Right renal pelvis (tissue), 4 donors: Measurements from ENCODE around the gene LDLRAP1. TPM values are rescaled to one million over a fixed set of nuclear protein-coding genes. Genes with fewer than 3 reads are reported as not detected.
"Not testable (repeated sequence)": the region's sequence is repeated elsewhere in the genome, so short reads cannot be mapped to it uniquely, and the experiment has no call there.

Experiments used
- DNase-seq, 4 donors: peaks; one replicate each; pipeline ENCODE4 v3.0.0-alpha.2; 2013; ENCODE audit warnings: low read depth in 4 of 4, low spot score in 3 of 4, missing footprints in 1 of 4
- polyA plus RNA-seq, 4 donors: library from polyadenylated mRNA; unstranded; fragments of 120-200 nt; gene quantifications; one replicate each; pipeline ENCODE4 v1.2.1, GENCODE V29; 2013; ENCODE audit not compliant: insufficient read length in 4 of 4

LDLRAP1 gene
- polyA plus RNA-seq, 4 donors: 13.2 to 14.7 (median 14.0) TPM

DNA sequence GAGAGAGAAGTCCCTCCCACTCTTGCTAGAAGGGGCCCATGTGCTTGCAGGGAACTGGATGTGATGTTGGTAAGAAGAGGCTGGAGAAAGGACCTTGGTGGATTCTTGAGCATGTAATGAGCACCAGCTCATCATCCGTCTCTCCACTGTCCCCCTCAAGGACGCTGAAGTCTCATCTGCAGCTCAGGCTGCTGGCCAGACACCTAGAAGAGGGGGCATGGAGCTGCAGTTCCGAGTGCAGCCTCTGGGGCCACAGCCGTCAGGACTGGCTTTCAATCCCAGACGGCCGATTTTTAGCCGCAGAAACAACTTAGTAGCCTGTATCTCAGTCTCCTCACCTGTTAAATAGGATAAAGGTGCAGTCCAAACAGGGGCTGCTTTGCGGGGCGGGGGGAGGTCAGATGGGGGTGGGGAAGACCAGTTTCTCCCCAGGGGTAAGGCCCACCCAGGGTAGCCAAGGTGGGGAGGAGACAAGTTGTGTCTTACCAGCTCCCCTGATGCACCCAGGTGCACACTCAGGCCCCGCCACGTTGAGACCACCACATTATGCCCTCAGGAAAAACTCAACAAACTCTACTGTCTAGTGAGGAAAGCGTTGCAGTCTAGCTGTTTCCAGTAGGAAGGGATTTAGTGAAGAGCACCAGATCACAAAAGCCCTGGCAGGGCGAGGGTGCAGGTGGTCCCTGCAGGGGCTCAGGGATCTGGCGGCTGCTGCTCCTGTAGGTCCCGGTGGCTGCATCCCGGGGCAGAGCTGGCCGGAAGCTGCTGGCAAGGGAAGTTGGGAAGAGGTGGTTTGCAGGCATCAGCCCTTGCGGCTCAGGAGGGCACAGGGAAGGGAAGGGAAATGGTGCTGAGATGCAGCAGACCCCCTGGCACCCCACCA, 29.5 kb downstream of the LDLRAP1 start:
- no peak for DNase-seq

- DNase-seq: no peak
Measured at GRCh38 chr1:25573591-25573930, 30.2 kb downstream of the LDLRAP1 start.

DNA sequence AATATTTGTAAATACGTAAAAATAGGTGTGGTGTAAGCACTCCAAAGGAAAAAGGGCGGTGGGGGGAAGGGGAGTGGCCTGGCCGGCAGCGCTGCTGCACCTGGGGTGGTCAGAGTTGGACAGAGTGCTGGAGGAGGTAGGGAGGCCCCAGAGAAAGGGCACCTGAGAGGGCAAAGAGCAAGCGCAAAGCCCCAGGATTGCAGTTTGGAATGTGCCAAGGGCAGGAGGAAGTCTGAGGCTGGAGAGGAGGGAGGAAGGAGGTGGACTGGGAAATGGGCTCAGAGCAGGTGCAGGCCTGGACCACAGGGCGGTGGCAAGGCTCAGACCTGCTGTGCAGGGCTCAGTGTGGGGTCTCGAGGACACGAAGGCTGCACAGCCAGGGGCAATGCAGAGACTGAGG, 30.6 kb downstream of the LDLRAP1 start:
- DNase-seq: no peak

- DNase-seq: no peak
Measured at GRCh38 chr1:25575191-25575590, 31.8 kb downstream of the LDLRAP1 start.

GRCh38 chr1:25576459-25577133, 33.2 kb downstream of the LDLRAP1 start:
- no peak for DNase-seq

GRCh38 chr1:25577134-25577920, 33.9 kb downstream of the LDLRAP1 start:
- no peak for DNase-seq

GRCh38 chr1:25579292-25580252, 36.2 kb downstream of the LDLRAP1 start:
- DNase-seq: no peak

GRCh38 chr1:25580927-25581326, 37.5 kb downstream of the LDLRAP1 start:
- DNase-seq: no peak

DNA sequence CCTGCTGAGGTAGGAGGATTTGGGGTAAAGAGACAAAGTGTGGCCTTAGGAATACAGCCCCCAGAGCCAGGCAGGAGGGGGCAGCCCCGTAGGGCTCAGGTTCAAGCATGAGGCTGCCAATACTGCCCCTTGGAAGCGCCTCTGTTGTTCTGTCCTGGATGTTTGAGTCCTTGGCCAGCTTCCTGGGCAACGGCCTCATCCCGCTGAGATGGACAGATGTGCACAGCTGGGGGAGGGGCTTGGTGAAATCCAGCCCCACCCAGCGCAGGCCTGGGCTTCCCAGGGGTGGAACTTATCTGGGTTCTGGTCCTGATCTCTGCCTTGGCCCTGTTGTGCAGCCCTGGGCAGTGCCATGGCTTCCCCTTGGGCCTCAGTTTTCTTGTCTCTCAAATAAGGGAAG, 38.4 kb downstream of the LDLRAP1 start:
- no peak for DNase-seq

DNA sequence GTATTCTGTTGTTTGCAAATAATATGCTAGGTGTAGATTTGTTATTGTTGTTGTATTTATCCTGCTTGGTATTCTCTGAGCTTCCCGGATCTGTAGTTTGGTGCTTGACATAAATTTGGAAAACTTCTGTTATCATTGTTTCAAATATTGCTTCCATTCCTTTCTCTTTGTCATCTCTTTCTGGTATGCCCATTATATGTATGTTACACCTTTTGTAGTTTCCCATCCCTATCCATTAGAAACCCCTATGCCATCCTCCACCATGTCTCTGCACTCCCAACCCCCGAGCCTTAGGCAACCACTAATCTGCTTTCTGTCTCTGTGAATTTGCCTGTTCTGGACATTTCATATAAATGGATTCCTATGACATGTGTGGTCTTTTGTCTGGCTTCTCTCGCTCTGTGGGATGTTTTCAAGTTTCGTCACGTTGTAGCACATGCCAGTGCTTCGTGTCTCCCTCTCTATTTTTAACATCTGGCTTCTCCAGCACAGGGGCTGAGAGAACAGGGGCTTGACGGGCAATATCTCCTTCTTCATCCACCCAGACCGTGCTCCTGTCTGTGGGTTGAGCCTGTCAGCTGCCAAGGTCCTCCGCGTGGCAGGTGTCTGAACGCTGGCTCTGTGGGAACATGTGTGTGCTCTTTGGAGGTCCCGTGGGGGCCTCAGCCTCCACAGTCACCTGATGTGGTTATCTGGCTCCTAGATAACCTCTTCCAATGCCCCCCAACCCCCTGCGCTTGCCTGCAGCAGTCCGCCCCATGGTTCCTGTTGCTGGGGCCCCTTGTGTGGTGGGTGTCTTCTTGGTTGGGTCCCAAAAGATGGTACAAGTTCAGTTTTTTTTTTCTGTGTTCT, 40.3 kb downstream of the LDLRAP1 start:
- no peak for DNase-seq

DNA sequence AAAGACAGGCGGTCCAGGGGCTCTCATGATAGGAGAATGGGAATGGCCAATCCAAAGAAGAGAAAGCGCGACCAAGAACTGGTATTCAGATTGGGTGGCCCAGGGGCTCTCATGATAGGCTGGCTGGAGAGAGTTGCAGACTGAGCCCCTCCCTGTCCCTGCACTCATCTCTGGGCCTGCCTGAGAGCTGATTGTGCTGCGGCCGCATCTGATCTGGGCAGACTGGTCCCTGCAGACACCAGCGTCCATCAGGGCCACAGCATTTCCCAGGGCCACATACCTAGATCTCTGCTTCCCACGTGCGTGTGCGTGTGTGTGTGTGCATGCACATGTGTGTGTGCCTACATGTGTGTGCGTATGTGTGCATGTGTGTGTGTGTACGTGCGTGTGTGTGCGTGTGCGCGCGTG, 42.8 kb downstream of the LDLRAP1 start:
- no peak for DNase-seq

- no peak for DNase-seq
Measured at GRCh38 chr1:25587290-25587689, 43.9 kb downstream of the LDLRAP1 start.

GRCh38 chr1:25588224-25588623, 44.8 kb downstream of the LDLRAP1 start:
- not testable (repeated sequence) for DNase-seq

DNA sequence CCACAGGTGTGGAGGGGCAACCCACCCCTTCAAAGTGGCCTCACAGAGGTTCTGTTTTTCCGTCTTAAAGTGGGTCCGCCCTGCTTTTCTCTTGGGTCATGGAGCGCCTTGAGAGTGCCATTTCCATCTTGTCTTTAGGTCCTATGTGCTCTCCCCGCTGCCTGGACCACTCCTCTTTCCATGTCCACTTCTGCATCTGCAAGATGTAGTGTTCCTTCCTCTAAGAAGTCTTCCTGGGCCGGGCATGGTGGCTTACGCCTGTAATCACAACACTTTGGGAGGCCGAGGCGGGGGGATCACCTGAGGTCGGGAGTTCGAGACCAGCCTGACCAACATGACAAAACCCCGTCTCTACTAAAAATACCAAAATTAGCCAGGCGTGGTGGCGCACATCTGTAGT, 45.4 kb downstream of the LDLRAP1 start:
- DNase-seq: not testable (repeated sequence)

DNA sequence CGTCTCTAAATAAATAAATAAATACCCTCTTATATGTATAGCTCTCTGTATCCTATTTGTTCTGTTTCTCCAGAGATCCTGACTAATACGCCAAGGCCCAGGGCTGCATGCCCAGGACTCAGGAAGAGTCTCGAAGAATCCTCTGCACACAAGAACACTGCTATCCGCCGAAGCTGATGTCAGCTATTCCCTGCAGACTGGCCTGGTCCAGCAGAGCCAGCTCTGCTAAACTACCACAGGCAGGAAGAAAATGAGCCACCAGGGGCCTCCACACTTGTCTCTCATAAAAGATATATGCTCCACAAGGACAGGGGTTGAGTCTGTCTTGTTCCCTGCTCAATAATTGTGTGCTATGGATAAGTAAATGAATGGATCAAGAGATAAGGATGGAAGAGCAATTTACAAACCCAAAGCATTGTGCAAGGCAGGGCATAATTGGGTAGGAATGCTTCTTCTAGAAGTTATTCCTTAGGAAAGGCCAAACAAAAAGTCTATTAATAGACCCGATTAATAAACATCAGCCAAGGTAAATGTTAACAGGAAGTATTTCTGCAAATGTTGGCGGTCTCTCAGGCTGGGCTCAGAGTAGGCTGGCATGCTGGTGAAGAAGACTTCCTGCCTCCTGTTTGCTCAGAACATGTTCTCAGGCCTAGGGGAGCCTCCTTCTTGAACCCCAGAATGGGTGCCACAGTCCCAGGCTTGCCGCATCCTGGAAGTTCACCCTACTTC, 46.9 kb downstream of the LDLRAP1 start:
- DNase-seq: no peak

- DNase-seq: no peak
Measured at GRCh38 chr1:25593861-25594260, 50.5 kb downstream of the LDLRAP1 start.

DNA sequence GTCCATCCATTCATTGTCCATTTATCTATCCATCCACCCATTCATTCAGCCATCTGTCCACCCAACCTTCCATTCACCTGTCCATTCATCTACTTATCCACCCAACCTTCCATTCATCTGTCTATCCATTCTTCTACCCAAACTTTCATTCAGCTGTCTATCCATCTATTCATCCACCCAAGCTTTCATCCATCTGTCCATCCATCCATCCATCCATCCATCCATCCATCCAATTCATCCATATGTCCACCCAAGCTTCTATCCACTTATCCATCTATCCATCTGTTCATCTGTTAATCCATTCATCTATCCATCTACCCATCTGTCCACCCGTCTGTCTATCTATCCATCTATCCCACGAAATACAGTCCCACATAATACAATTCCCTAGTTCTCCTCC, 51.6 kb downstream of the LDLRAP1 start:
- no peak for DNase-seq

DNA sequence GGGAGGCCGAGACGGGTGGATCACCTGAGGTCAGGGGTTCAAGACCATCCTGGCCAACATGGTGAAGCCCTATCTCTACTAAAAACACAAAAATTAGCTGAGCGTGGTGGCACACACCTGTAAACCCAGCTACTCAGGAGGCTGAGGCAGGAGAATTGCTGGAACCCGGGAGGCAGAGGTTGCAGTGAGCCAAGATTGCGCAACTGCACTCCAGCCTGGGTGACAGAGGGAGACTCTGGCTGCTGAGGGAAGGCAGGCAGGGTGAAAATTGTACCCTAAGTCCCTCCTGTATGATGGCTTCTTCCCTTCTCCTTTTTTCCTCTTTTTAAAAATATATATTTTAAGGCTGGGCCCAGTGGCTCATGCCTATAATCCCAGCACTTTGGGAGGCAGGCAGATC, 53.2 kb downstream of the LDLRAP1 start:
- DNase-seq: not testable (repeated sequence)

DNA sequence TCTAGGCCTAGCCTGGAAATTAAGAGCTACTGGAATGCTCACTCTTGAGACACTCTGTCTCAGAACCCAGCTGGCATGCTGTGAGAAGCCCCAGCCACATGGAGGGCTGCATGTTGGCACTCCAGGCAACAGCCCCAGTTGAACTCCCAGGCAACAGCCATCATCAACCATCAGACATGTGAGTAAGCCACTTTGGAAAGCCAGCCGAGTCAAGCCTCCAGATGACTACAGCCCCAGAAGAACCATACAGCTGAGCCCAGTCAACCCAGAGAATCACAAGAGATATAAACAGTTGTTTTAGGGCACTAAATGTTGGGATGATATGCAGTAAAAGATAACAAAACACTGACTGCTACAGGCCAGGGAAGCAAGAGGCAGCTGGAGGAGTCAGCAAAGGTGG, 55.5 kb downstream of the LDLRAP1 start:
- no peak for DNase-seq
